Fibroblast of villous mesenchyme (primary cell): ENCODE data around the gene THY1. TPM values are rescaled to one million over a fixed set of nuclear protein-coding genes. Genes with fewer than 3 reads are reported as not detected.
A peak's percentile ranks its signal among the peaks of the same experiment; 100 is the strongest.

Experiments used
- DNase-seq: peaks from one replicate; pipeline ENCODE4 v3.0.0-alpha.2; 2010; ENCODE audit warnings: low read depth
- H3K4me3 ChIP-seq: 2 replicates; pipeline ENCODE4 v1.5.1; 2011; ENCODE audit warnings: low read depth, mild to moderate bottlenecking, low read length
- CTCF ChIP-seq: IDR thresholded peaks from 2 replicates; pipeline ENCODE4 v1.5.1; 2012; ENCODE audit warnings: low read depth, mild to moderate bottlenecking, low read length; ENCODE audit not compliant: insufficient read depth
- total RNA-seq: library from RNA; depleted of rRNA; stranded (reverse); fragments of >200 nt; gene quantifications from 2 replicates; pipeline ENCODE4 v1.2.3, GENCODE V29; 2012

Gene THY1
- total RNA-seq, 1 donor = 194 TPM

GRCh38 chr11:119434591-119435330 is 11.8 kb upstream of the THY1 start:
- no peak for TF ChIP-seq CTCF
- DNase-seq = no peak
- no peak overlapping the region for H3K4me3 ChIP-seq

GRCh38 chr11:119433358-119433725 is 10.4 kb upstream of the THY1 start:
- no peak for DNase-seq
- TF ChIP-seq CTCF = no peak

GRCh38 chr11:119432484-119433357 is 9.7 kb upstream of the THY1 start:
- peak overlapping the region; percentile 32 for H3K4me3 ChIP-seq
- DNase-seq = peak; percentile 70
- TF ChIP-seq CTCF = no peak

More at GRCh38 chr11:119433358-119433725, 10.4 kb upstream of the THY1 start:
- H3K4me3 ChIP-seq = no peak overlapping the region

GRCh38 chr11:119431523-119431922 is 8.6 kb upstream of the THY1 start:
- H3K4me3 ChIP-seq = no peak overlapping the region
- DNase-seq = no peak
- no peak for TF ChIP-seq CTCF

- DNase-seq = no peak
- H3K4me3 ChIP-seq = no peak overlapping the region
- no peak for TF ChIP-seq CTCF
These were observed 4.3 kb upstream of the THY1 start for GRCh38 chr11:119427279-119427678.

GRCh38 chr11:119426142-119426541 is 3.2 kb upstream of the THY1 start:
- DNase-seq = no peak
- no peak overlapping the region for H3K4me3 ChIP-seq
- no peak for TF ChIP-seq CTCF
